Measurements from ENCODE around the gene CA5A. TPM values are rescaled to one million over a fixed set of nuclear protein-coding genes. Genes with fewer than 3 reads are reported as not detected.
"Not testable (repeated sequence)": the region's sequence is repeated elsewhere in the genome, so short reads cannot be mapped to it uniquely, and the experiment has no call there.

Gene CA5A
- total RNA-seq, 1 donor from 2014 or later: 0.06 TPM

- no peaks in the 10 kb centered on the region for H3K4me1 ChIP-seq
- TF ChIP-seq CTCF (IDR thresholded peaks at IDR 0.05): no peak
- ATAC-seq (no peak), DNase-seq (no peak)
- H3K27ac ChIP-seq: no peak overlapping the region
- intact Hi-C loops (cut with DNase I): no loop called here
- H3K36me3 ChIP-seq: no peaks in the 10 kb centered on the region
- H3K4me3 ChIP-seq: no peak overlapping the region
- H3K27me3 ChIP-seq (ENCODE audit: low read depth): peaks cover 13% of the 10 kb centered on the region
- no peaks in the 10 kb centered on the region for H3K9me3 ChIP-seq
Observed at GRCh38 chr16:87880117-87880696, 56.1 kb downstream of the CA5A start.

- H3K27me3 ChIP-seq (ENCODE audit: low read depth): peaks cover 20% of the 10 kb centered on the region
- H3K36me3 ChIP-seq; intact Hi-C loops (cut with DNase I); ATAC-seq; DNase-seq; H3K4me1 ChIP-seq; H3K4me3 ChIP-seq; H3K9me3 ChIP-seq; H3K27ac ChIP-seq: not testable (repeated sequence)
Observed at GRCh38 chr16:87879411-87880013, 56.8 kb downstream of the CA5A start.

GRCh38 chr16:87878704-87879103 lies 57.6 kb downstream of the CA5A start:
- ATAC-seq: no peak
- no peak for TF ChIP-seq CTCF (IDR thresholded peaks at IDR 0.05)
- no peak overlapping the region for H3K27ac ChIP-seq
- peaks cover 7% of the 10 kb centered on the region for H3K4me1 ChIP-seq
- peaks cover 22% of the 10 kb centered on the region for H3K27me3 ChIP-seq (ENCODE audit: low read depth)
- intact Hi-C loops (cut with DNase I): no loop called here
- no peak overlapping the region for H3K4me3 ChIP-seq
- no peak for DNase-seq
- no peaks in the 10 kb centered on the region for H3K36me3 ChIP-seq
- no peaks in the 10 kb centered on the region for H3K9me3 ChIP-seq

- no peak for ATAC-seq
- H3K27me3 ChIP-seq (ENCODE audit: low read depth): peaks cover 22% of the 10 kb centered on the region
- peak; percentile 9 for TF ChIP-seq CTCF (IDR thresholded peaks at IDR 0.05)
- H3K4me1 ChIP-seq: peaks cover 7% of the 10 kb centered on the region
- DNase-seq: no peak
- no peaks in the 10 kb centered on the region for H3K9me3 ChIP-seq
- H3K27ac ChIP-seq: no peak overlapping the region
- no peaks in the 10 kb centered on the region for H3K36me3 ChIP-seq
- no peak overlapping the region for H3K4me3 ChIP-seq
- intact Hi-C loops (cut with DNase I): no loop called here
Observed at GRCh38 chr16:87877942-87878507, 58.3 kb downstream of the CA5A start.

DNA sequence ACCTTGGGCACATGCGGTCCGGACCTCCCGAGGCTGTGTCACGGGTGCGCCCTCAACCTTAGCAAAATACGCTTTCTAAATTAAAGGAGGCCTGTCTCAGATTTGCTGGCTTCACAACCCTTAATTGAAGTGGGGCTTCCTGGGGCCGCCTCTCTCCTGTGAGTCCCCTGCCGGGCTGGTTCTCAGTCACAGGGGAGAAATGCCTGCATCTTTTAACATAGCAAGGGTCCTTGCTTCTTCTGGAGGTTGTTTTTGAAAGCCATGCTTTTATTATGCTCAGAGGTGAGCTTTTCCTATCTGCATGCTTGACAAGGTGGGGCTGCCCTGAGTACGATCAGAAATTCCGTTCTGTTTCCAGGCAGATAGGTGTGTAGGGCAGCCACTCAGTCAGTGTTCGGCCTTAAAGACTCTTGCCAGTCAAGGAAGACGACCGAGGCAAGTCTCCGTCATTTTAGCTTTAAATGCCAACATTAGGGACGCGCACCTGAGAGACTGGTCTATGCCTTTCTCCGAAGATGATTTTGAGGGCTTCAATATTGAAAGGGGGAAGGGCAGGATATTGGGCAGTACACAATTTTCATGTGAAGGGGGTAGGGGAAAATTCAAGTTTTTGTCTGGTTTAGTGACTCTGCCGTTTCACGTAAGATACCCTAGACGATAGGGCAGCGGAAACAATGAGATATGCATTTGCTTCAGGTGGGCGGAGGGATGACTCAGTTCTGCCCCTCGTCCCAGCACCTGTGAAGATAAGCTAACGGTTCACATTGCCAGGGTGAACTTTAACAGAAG lies 61.5 kb downstream of the CA5A start:
- TF ChIP-seq CTCF (IDR thresholded peaks at IDR 0.05): no peak
- Histone ChIP-seq H3K36me3 (no peaks in the 10 kb centered on the region), H3K27me3 (ENCODE audit: low read depth) (peaks cover 13% of the 10 kb centered on the region), H3K4me1 (peaks cover 26% of the 10 kb centered on the region), H3K9me3 (no peaks in the 10 kb centered on the region), H3K4me3 (no peak overlapping the region), H3K27ac (peak overlapping the region; percentile 20)
- ATAC-seq: no peak
- intact Hi-C loops (cut with DNase I): no loop called here
- DNase-seq: no peak

DNA sequence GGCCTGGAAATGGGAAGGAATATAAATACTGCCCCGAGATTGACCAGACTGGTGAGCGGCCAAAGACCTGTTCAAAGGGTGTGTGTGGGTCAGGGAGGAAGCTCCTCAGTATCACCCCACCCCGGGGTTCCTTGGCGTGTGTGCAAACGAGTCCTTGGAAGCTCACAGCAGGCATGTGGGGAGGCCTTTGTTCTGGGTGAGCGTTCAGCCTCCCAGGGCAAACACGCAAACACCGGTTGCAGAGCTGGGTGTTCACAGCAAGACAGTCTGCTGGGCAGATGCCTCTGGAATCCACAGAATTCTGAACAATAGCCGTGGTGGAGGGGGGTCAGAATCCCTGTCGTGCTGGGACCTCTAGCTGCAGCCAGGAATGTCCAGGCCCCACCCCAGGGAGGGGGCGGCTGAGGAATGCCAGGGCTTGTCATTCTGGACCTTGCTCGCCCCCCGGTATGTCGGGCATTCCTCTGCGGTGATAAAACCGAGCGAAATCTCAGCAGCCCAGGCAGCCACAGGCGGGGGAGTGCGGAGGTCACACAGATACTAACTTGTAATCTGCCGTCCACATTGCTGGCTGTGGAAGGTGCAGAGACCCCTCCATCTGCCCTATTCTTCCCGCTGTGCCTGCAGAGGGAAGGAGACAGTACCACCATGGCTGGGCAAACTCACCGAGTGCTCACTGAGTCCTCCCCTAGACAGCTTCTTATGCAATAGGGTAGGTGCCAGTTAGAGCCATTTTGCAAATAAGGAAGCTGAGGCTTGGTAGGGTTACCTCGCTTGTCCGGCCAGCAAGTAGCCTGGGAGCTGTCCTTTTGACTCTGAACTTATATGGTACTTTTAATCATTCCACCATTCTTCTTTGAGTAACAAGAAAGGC lies 65.7 kb downstream of the CA5A start:
- ATAC-seq; H3K4me3 ChIP-seq; intact Hi-C loops (cut with DNase I); H3K9me3 ChIP-seq; H3K36me3 ChIP-seq; DNase-seq: not testable (repeated sequence)
- peaks cover 44% of the 10 kb centered on the region for H3K4me1 ChIP-seq
- H3K27me3 ChIP-seq (ENCODE audit: low read depth): peaks cover 11% of the 10 kb centered on the region
- H3K27ac ChIP-seq: peak overlapping the region; percentile 12

DNA sequence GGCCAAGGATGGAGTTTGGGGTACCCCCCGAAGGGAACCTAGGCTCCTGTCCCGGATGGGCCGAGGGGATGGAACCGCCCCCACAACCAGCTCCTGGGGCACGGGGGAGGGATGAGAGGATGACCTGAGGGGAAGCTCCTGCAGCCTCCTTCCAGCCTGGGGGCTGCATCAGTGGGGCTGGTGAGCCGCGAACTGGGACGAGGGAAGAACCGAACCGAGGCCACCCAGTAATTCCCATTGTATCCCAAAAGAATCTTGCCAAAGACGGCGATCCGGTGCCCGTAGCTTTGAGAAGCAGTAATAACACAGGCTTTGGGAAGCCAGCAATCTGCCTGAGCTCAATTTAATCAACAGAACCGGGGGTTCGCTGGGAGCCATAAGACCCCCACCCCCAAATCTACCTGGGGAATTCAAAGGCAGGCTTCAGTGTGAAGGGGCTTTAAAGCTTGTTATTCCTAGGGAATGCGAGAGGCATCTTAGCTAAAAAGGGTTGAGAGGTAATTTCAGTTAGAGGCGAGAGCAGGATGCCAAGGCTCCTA lies 66.4 kb downstream of the CA5A start:
- intact Hi-C loops (cut with DNase I); DNase-seq; H3K27ac ChIP-seq; ATAC-seq; H3K4me3 ChIP-seq; H3K36me3 ChIP-seq; H3K9me3 ChIP-seq; H3K27me3 ChIP-seq (ENCODE audit: low read depth): not testable (repeated sequence)
- peaks cover 42% of the 10 kb centered on the region for H3K4me1 ChIP-seq

GRCh38 chr16:87869061-87869878 lies 67.1 kb downstream of the CA5A start, which contains the start of gene SLC7A5:
Gene SLC7A5, minus strand, starts transcription at chr16:87869507. Its CDS starts 85 bp downstream, at chr16:87869422.
- peak within 1 kb of the TSS; percentile 60 for H3K27ac ChIP-seq

More at GRCh38 chr16:87869061-87869878, 67.1 kb downstream of the CA5A start, which contains the start of gene SLC7A5:
- H3K36me3 ChIP-seq; intact Hi-C loops (cut with DNase I); H3K27me3 ChIP-seq (ENCODE audit: low read depth); H3K9me3 ChIP-seq: not testable (repeated sequence)
- peak; percentile 89 for DNase-seq
- ATAC-seq: peak; percentile 73 to 89
- Histone ChIP-seq H3K4me3 (peak within 1 kb of the TSS; percentile 62), H3K4me1 (peaks cover 39% of the 10 kb centered on the region)
